HCT116 (cell line): Measurements from ENCODE around the gene ZBTB16. TPM values are rescaled to one million over a fixed set of nuclear protein-coding genes. Genes with fewer than 3 reads are reported as not detected.

Experiments used
- ATAC-seq: fragments of 200-7000 bp; cut with Tn5 transposase; 2 replicates; pipeline ENCODE4 v1.9.1; 2020; ENCODE audit warnings: mild to moderate bottlenecking, moderate library complexity
- BruUV-seq: library from RNA; stranded (reverse); fragments of 400-500 nt; replicated peaks from 2 replicates; lab custom pipeline; 2021; lab: Mats Ljungman, UMichigan
- CTCF ChIA-PET: fragments of 300-600 bp; sonication (Branson Sonifier 250); formaldehyde crosslinking; loops from one replicate; lab custom pipeline; 2021; ENCODE audit warnings: antibody characterized with exemption; lab: Charles Lee
- POLR2A ChIA-PET: fragments of 300-600, 350-600 bp; sonication (Branson Sonifier 250); formaldehyde crosslinking; loops from one replicate; lab custom pipeline; 2021; ENCODE audit warnings: antibody characterized with exemption; lab: Charles Lee
- RAD21 ChIA-PET, 2 experiments: fragments of 300-600 bp; sonication (Branson Sonifier 250); formaldehyde crosslinking; loops; one replicate each; lab custom pipeline; 2023; ENCODE audit warnings: low total read pairs in 2 of 2; ENCODE audit not compliant: uncharacterized antibody in 2 of 2, unreplicated experiment in 2 of 2, low non-redundant PET in 1 of 2; lab: Charles Lee
- DNase-seq: peaks from one replicate; pipeline ENCODE4 v3.0.0-alpha.2; 2010; ENCODE audit warnings: low read depth, low spot score
- H2AFZ ChIP-seq: fragments of 200-600 bp; shearing (Covaris generic), sonication (generic); 2 replicates; pipeline ENCODE4 v1.6.1; 2017; ENCODE audit warnings: low read depth, mixed run types, mixed read lengths, antibody characterized with exemption, low read length; ENCODE audit not compliant: poor library complexity, severe bottlenecking
- H3K27ac ChIP-seq: 2 replicates; pipeline ENCODE4 v1.5.1; 2012; ENCODE audit warnings: low read depth, low read length
- H3K27me3 ChIP-seq: fragments of 200-600 bp; sonication (generic); 2 replicates; pipeline ENCODE4 v1.6.1; 2016; ENCODE audit warnings: mixed run types, low read length, mixed read lengths; ENCODE audit not compliant: insufficient read depth
- H3K36me3 ChIP-seq, 2 experiments: fragments of 200-500 bp in 1 of 2; fragments of 200-600 bp in 1 of 2; sonication (Bioruptor generic) in 1 of 2; sonication (generic) in 1 of 2; 2 replicates each; pipeline versions ENCODE4 v1.5.1 to v1.6.1; 2014 to 2016; ENCODE audit warnings: low read length in 2 of 2, inconsistent platforms in 1 of 2, mixed read lengths in 1 of 2, mixed run types in 1 of 2; ENCODE audit not compliant: insufficient read depth in 2 of 2, control insufficient read depth in 1 of 2
- H3K4me1 ChIP-seq, 2 experiments: fragments of 200-600 bp in 1 of 2; sonication (generic) in 1 of 2; 2 replicates each; pipeline versions ENCODE4 v1.5.1 to v1.6.1; 2012 to 2017; ENCODE audit warnings: low read length in 2 of 2, inconsistent platforms in 1 of 2, mild to moderate bottlenecking in 1 of 2, mixed read lengths in 1 of 2, mixed run types in 1 of 2, moderate library complexity in 1 of 2; ENCODE audit not compliant: insufficient read depth in 2 of 2, control insufficient read depth in 1 of 2
- H3K4me2 ChIP-seq: fragments of 200-600 bp; sonication (generic); 2 replicates; pipeline ENCODE4 v1.6.1; 2017; ENCODE audit warnings: mixed run types, low read length, mixed read lengths
- H3K4me3 ChIP-seq, 2 experiments: fragments of 200-600 bp in 1 of 2; sonication (generic) in 1 of 2; replicated peaks in 1 of 2; 2 replicates each; pipeline ENCODE4 v1.5.1; 2011 to 2016; ENCODE audit warnings: low read length in 2 of 2, control low read depth in 1 of 2, low read depth in 1 of 2, mild to moderate bottlenecking in 1 of 2, mixed read lengths in 1 of 2, mixed run types in 1 of 2
- H3K79me2 ChIP-seq: fragments of 200-600 bp; sonication (generic); 2 replicates; pipeline ENCODE4 v1.6.1; 2017; ENCODE audit warnings: mild to moderate bottlenecking, mixed run types, low read length, moderate library complexity, mixed read lengths; ENCODE audit not compliant: insufficient read depth
- H3K9ac ChIP-seq: fragments of 200-600 bp; sonication (generic); 2 replicates; pipeline ENCODE4 v1.6.1; 2016; ENCODE audit warnings: low read length, mixed read lengths
- H3K9me2 ChIP-seq: fragments of 200-600 bp; sonication (generic), shearing (Covaris generic); 2 replicates; pipeline ENCODE4 v1.6.1; 2017; ENCODE audit warnings: mixed run types, mild to moderate bottlenecking, moderate library complexity; ENCODE audit not compliant: insufficient read depth
- H3K9me3 ChIP-seq, 2 experiments: fragments of 200-500 bp in 1 of 2; fragments of 200-600 bp in 1 of 2; sonication (Bioruptor generic) in 1 of 2; sonication (generic) in 1 of 2; 2 replicates each; pipeline ENCODE4 v1.6.1; 2014 to 2017; ENCODE audit warnings: low read length in 2 of 2, mixed read lengths in 2 of 2, inconsistent platforms in 1 of 2, low read depth in 1 of 2, mild to moderate bottlenecking in 1 of 2, mixed run types in 1 of 2, moderate library complexity in 1 of 2; ENCODE audit not compliant: control insufficient read depth in 1 of 2, insufficient read depth in 1 of 2
- H4K20me1 ChIP-seq: fragments of 200-600 bp; sonication (generic), shearing (Covaris generic); 2 replicates; pipeline ENCODE4 v1.6.1; 2017; ENCODE audit warnings: mixed run types, mild to moderate bottlenecking, moderate library complexity; ENCODE audit not compliant: insufficient read depth
- CBX3 ChIP-seq: IDR thresholded peaks from 2 replicates; pipeline ENCODE4 v1.6.1; 2012; ENCODE audit warnings: low read depth
- CEBPB ChIP-seq: IDR thresholded peaks from 2 replicates; pipeline ENCODE4 v1.6.1; 2012; ENCODE audit warnings: low read depth
- CTCF ChIP-seq, 3 experiments: fragments of 200-600 bp in 1 of 3; sonication (generic) in 1 of 3; IDR thresholded peaks in 2 of 3; conservative IDR thresholded peaks in 1 of 3; 2 replicates each; pipeline ENCODE4 v1.5.1; 2012 to 2017; ENCODE audit warnings: low read depth in 2 of 3, low read length in 2 of 3, antibody characterized with exemption in 1 of 3, borderline replicate concordance in 1 of 3, control low read depth in 1 of 3, mild to moderate bottlenecking in 1 of 3, mixed read lengths in 1 of 3, mixed run types in 1 of 3, moderate library complexity in 1 of 3; ENCODE audit not compliant: insufficient read depth in 1 of 3
- ELF1 ChIP-seq: IDR thresholded peaks from 2 replicates; pipeline ENCODE4 v1.6.1; 2012; ENCODE audit warnings: low read depth, borderline replicate concordance
- MAX ChIP-seq: IDR thresholded peaks from 2 replicates; pipeline ENCODE4 v1.6.1; 2012
- POLR2A ChIP-seq: IDR thresholded peaks from 2 replicates; pipeline ENCODE4 v1.7.0; 2011; ENCODE audit warnings: borderline replicate concordance; ENCODE audit not compliant: insufficient read depth, insufficient read length; ENCODE audit errors: extremely low read depth
- POLR2AphosphoS5 ChIP-seq: IDR thresholded peaks from 2 replicates; pipeline ENCODE4 v1.6.1; 2011; ENCODE audit warnings: mild to moderate bottlenecking, low read depth, low read length, moderate library complexity
- RAD21 ChIP-seq: IDR thresholded peaks from 2 replicates; pipeline ENCODE4 v1.6.1; 2012; ENCODE audit warnings: low read depth, mild to moderate bottlenecking
- SIN3A ChIP-seq: IDR thresholded peaks from 2 replicates; pipeline ENCODE4 v1.6.1; 2012; ENCODE audit warnings: low read depth
- SP1 ChIP-seq: IDR thresholded peaks from 2 replicates; pipeline ENCODE4 v1.6.1; 2012; ENCODE audit warnings: low read depth
- SRF ChIP-seq: IDR thresholded peaks from 2 replicates; pipeline ENCODE4 v1.6.1; 2012; ENCODE audit warnings: low read depth
- ZFX ChIP-seq: fragments of 450-650 bp; IDR thresholded peaks from 2 replicates; pipeline ENCODE4 v1.6.1; 2017
- ZNF274 ChIP-seq: fragments of 200-500 bp; sonication (Bioruptor generic); IDR thresholded peaks from 2 replicates; pipeline ENCODE4 v1.6.1; 2014; ENCODE audit warnings: mild to moderate bottlenecking, low read depth, low read length, inconsistent platforms
- intact Hi-C: fragments of 100-400 bp; cut with micrococcal nuclease; formaldehyde crosslinking; loops from 2 replicates; pipeline ENCODE4 v1.10.0; 2022
- total RNA-seq: library from RNA; stranded (reverse); gene quantifications from one replicate; pipeline ENCODE4 v1.2.1, GENCODE V29; 2021; ENCODE audit not compliant: unreplicated experiment

The ZBTB16 gene
- total RNA-seq, 1 experiment from 2014 or later: 0.30 TPM

- Histone ChIP-seq H3K9me3 (no peaks in the 10 kb centered on the region), H3K27me3 (peaks cover 2% of the 10 kb centered on the region; the same call in 1 of the 2 replicates), H3K4me3 (no peak overlapping the region), H3K4me2 (no peak overlapping the region), H3K27ac (no peak overlapping the region), H3K36me3 (no peaks in the 10 kb centered on the region)
- intact Hi-C loops: no loop called here
- no peak for DNase-seq
- CTCF ChIA-PET: no interaction called here
- TF ChIP-seq SRF (no peak), POLR2A (no peak), POLR2AphosphoS5 (no peak), SP1 (no peak), CBX3 (no peak), CTCF (IDR thresholded peaks at IDR 0.05 in 2 of 3, conservative IDR thresholded peaks at IDR 0.05 in 1 of 3; ENCODE audit: borderline replicate concordance in 1 of 3, insufficient read depth in 1 of 3, low read depth in 2 of 3, low read length in 2 of 3) (no peak), SIN3A (no peak), CEBPB (no peak), RAD21 (no peak), MAX (no peak), ZFX (no peak), ZNF274 (no peak), ELF1 (no peak)
- TF ChIP-seq, all 23 proteins: peak for 0
- POLR2A ChIA-PET: no interaction called here
- H3K79me2 ChIP-seq: no peaks in the 10 kb centered on the region
- ATAC-seq: no peak
- H3K9ac ChIP-seq: no peak overlapping the region
- H2AFZ ChIP-seq: no peak overlapping the region
- H3K4me1 ChIP-seq: no peaks in the 10 kb centered on the region; a peak in 1 of 4 replicates
- RAD21 ChIA-PET: no interaction called here
- H3K9me2 ChIP-seq: no peaks in the 10 kb centered on the region
- no peaks in the 10 kb centered on the region for H4K20me1 ChIP-seq
- BruUV-seq: no TSS peak
Measured at GRCh38 chr11:114051558-114051957, 8.0 kb upstream of the ZBTB16 start.
